NCI-H2196 treated with DMSO at 0.1 percent for 48 hours (cell line): Measurements from ENCODE around the gene CIRBP.

Source experiments
- DNase-seq: peaks from one replicate; lab custom pipeline; 2025; ENCODE audit not compliant: unreplicated experiment; lab: John Stamatoyannopoulos, UW

CIRBP gene

DNA sequence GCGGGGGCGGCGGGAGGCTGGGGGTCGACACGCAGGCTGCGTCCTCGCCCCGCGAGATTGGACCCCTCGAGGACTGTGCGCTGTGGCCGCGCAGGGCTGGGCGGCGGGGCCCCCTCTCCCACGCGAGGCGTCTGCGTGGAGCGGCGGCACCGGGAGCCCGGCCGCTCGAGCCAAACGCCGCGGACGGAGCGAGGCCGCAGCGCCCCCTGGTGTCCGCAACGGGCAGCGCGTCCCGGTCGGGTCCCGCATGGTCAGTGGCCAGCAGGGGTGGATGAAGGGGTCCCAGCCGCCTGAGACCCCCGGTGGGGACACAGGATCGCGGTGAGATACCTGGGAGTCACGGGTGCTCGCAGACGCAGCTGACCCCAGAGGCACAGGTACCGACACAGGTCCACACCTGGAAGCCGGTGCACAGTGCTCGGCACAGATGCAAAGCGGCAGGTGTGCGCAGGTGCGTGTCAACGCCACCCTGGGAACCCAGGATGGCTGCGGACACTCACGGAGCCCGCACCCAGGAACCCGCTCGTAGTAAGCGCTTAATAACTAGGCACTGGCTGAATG lies 2.1 kb upstream of the CIRBP start:
- peak; percentile 43 for DNase-seq

DNA sequence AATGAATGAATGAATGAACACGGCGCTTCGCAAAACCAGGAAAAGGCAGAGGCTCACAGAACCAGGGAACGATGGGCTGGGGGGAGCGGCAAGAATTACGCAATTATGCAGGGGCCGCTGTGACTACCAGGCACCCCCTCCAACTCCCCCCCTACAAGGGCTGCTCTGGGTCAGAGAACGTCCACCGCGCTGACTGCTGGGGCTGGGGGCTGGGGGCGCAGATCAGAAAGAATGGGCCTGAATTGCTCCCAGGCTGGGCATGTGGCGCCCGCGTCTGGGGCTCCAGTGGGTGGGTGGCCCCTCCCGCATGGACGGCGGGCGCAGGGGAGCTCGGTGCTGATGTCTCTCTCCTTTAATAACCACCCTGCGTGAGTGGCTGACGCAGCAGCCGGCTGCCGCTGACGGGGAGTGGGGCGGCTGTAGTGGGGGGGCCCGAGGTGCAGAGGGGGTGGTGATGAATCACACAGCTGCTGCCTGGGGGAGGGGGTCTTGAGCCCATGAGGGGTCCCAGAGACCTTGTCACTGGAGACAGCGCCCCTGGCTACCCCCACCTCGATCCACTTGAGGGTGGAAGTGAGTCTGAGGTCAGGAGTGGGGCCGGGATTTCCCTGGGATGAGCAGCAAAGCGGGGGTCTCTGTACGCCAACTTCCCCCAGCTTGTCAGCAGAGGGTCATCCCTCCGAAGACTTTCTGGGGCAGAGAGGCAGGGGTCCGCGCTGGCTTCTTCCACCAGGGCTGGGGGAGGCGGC lies 1.5 kb upstream of the CIRBP start:
- DNase-seq = no peak

DNA sequence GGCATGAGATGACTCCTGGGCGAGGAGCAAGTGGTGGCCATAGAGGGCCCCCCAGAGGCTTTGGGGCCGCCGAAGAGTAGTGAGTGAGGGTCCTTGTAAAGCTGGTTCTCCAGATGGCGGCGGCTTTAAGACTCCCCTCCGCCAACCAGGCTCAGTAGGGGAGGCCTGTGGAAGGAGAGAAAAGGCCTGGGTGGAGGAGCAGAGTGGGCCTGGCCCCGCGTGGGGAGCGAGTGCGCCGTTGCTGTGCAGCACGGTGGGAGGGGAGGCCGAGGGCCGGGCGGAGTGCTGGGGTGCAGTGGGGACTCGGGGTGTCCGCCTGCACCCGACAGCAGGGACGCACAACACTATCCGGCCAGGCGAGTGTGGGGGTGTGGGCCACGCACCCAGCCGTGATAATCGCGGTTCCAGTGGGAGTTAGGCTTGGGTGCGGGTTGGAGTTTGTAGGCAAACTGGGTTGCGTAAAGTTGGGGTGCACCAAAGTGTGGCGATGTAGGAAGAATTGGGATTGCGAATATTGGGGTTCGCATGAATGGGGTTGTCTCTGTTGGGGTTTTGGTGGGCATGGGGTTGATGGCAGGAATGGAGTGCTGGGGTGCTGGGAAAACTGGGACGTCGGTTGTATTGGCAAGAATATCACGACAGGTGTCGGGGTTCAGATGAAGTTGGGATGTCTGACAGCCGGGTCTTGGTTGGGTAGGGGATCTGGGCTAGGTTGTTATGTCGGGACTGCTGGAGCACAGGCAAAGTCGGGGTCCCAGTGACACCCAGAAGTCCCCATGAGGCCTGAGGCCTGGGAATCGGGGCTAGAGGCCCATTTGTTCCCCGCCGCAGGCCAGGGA lies 687 bp upstream of the CIRBP start:
- DNase-seq = no peak

DNA sequence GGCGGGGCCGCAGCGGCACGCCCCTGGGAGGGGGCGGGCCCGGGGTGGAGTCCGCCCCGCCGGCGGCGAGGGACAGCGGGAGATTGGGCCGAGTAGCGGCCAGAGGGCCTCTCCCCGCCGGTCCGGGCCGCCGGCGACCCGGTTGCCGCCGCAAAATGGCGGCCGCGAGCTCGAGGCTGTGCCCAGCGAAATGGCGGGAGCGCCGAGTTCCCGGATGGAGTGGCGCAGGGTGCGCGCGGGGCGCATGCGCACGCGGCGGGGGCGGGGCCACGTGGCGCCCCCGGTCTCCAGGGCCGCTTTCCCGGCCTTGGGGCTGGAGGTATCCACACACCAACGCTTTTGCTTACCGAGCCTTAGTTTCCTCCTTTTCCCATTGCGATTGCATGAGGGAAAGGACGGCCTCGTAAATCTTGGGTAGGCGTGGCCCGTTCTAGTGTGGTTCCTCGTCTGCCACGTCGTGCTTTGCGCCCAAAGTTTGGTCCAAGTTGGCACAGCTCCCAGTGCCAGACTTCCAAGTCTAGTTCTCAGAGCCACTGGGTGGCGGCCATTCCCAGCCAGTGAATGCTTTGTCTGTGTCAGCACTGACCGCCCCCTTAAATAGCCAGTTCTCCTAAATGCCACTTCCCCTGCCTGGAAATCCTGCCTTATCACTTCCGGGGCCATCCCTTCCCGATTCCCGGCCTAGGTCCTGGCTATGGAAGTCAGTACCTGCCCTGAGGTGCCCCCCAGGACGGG lies 513 bp downstream of the CIRBP start:
- DNase-seq = peak; percentile 77

DNA sequence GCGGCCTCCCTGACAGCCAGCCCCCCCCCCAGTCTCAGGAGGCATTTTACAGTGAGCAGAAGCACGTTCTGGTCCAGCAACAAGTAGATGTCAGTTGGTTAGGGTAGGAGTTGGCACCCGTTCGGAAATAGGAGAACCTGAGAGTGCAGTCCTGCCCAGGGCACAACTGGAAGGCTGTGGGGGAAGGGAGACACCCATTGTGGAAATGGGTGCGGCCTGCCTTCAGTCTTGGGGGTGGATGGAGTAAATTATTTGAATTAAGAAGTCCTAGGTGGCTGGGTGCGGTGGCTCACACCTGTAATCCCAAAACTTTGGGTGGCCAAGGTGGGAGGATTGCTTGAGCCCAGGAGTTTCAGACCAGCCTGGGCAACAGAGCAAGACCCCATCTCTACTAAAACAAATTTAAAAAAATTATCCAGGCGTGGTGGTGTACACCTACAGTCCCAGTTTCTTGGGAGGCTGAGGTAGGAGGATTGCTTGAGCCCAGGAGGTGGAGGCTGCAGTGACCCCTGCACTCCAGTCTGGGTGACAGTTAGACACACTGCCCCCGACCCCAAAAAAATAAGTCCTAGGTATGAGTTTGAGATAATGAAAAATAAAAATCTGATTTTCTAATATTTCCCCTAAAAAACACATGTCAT lies 1.2 kb downstream of the CIRBP start:
- no peak for DNase-seq

DNA sequence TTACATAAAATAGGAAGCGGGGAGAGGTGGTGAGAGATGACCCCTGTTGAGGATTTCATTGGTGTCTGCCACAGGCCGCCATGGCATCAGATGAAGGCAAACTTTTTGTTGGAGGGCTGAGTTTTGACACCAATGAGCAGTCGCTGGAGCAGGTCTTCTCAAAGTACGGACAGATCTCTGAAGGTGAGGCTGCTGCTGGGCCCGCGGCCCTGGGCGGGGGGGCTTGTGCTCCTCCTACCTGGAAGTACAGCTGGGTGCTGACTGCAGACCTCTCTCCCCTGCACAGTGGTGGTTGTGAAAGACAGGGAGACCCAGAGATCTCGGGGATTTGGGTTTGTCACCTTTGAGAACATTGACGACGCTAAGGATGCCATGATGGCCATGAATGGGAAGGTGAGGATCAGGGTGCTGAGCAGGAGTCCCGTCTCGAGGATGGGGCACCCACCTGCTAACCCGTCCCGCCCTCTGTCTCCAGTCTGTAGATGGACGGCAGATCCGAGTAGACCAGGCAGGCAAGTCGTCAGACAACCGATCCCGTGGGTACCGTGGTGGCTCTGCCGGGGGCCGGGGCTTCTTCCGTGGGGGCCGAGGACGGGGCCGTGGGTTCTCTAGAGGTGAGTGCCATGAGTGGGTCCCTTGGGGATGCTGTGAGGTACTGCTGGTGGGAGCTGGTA lies 1.9 kb downstream of the CIRBP start:
- DNase-seq = no peak

DNA sequence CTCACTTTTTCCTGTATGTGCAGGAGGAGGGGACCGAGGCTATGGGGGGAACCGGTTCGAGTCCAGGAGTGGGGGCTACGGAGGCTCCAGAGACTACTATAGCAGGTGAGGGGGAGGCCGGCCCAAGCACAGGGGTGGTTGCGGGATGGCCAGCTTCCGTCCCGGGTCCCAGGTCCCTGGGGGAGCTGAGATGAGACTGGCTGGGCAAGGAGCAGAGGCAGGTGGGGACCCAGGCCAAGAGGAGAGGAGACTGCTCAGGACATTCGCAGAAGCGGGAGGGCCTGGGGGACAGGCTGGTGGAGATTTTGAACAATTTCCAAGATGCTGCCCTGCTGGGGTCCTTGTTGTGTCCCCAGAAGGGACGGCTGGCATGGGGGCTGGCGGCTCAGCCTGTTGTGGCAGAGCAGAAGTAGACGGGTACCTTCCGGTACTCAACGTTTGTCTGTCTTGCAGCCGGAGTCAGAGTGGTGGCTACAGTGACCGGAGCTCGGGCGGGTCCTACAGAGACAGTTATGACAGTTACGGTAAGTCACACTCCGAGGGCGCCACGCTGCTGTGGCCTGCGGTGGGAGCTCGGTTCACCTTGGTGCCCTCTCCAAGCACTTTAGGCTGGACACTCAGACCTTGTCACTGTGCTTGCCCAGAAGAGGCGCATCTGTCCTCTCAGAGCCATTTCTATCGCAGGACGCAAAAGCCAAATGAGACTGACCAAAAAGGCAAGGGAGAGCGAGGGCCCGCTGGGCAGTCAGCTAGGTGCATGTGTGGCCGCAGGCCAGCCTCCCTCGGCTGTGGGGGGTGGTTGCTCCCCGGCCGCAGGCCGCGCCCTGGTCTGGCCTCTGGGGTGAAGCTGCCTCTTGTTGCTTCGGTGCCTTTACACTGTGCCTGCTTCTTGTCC lies 2.6 kb downstream of the CIRBP start:
- no peak for DNase-seq

DNA sequence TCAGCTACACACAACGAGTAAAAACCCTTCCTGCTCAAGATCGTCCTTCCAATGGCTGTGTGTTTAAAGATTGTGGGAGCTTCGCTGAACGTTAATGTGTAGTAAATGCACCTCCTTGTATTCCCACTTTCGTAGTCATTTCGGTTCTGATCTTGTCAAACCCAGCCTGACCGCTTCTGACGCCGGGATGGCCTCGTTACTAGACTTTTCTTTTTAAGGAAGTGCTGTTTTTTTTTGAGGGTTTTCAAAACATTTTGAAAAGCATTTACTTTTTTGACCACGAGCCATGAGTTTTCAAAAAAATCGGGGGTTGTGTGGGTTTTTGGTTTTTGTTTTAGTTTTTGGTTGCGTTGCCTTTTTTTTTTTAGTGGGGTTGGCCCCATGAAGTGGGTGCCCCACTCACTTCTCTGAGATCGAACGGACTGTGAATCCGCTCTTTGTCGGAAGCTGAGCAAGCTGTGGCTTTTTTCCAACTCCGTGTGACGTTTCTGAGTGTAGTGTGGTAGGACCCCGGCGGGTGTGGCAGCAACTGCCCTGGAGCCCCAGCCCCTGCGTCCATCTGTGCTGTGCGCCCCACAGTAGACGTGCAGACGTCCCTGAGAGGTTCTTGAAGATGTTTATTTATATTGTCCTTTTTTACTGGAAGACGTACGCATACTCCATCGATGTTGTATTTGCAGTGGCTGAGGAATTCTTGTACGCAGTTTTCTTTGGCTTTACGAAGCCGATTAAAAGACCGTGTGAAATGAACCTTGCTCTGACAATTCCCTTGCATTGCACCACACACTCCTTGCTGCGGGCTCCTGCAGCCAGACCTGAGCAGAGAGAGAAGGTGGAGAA lies 3.5 kb downstream of the CIRBP start:
- DNase-seq = no peak

DNA sequence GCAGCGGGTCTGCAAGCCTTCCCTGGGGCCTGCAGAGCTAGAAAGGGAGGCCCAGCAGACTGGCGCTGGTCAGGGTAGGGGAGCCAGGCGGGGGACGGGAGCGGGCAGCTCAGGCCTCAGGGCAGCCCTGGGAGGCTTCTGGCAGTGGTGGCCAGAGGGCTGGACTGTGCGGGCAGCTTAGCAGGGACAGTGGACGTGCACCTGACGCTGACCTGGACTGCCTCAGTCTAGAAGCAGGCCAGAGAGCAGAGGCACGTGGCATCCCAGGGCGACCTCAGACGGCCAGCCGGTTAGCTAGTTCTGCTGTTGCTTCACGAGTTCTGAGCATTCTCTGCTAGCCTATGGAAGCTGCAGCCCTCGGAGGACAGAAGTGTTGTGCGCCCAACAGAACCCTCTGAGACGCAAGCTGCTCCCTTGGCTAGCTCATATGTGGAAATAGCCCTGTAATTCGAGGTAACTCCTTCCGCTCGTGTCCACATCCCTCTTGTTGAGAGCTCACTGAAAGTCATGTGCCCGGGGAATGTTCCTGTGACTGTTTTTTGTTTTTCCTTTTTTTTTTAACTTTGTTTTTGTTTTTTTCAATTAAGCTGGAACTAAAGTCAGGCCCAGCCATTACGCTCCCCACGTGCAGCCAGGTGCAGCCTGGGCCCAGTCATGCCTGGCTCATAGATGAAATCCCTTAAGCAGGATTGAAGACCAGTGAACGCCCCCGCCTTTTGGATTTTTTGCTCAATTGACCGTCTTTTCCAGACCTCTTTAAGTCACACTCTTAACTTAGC lies 4.3 kb downstream of the CIRBP start:
- DNase-seq = no peak

DNA sequence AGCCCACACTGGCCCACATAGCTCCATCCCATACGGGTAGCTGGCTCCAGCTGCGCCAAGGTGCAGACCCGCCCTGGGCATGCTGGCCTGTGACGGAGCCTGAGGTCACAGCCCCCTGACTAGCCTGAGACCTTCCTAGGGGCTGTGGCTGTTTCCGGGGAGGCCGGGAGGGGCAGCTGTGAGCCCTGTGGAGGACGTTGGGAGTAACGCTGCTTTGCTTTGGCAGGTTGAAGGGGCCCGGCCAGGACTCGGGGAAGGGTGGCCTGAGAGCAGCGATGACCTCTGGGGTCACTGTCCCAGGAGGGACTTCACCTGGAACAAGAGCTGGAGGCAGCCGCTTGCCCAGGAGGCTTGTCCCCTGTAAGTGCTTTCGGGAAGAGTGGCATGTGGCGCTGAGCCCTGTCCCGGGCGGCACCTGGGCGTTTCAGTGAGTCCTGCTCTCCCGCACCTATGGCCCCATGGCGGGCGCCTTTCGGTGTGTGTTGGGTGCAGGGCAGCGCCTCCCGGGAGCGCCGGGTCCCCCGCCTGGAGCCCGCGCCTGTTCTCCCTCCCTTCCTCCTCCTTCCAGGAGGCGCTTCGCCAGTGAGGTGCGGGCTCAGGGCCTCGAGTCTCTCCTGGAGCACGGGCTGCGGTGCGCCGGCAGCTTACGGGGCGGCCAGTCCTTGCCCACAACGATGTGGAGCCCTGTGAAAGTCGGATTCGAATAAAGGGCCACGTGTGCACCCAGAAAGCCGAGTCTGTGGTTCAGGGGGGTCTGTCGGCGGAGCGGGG lies 5.1 kb downstream of the CIRBP start:
- DNase-seq = no peak

DNA sequence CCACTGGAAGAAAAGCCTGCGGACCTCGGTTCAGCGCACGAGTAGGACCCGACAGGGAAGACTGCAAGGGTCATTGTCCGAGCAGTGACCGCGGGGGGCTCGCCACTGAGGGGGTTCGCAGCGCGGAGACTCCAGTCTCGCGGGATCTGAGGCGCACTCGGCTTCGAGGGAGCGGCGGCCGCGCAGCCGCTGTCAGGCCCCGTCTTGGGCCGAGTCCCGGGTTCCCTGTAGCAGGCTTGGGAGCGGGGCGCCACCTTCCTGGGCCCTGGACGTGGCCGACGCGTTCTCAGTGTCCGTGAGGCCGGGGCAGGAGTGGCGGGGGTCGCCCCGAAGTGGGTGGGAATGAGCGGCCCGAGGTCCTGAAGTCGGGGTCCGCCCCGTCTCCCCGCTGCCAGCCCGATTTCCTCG lies 5.7 kb downstream of the CIRBP start:
- DNase-seq = no peak

DNA sequence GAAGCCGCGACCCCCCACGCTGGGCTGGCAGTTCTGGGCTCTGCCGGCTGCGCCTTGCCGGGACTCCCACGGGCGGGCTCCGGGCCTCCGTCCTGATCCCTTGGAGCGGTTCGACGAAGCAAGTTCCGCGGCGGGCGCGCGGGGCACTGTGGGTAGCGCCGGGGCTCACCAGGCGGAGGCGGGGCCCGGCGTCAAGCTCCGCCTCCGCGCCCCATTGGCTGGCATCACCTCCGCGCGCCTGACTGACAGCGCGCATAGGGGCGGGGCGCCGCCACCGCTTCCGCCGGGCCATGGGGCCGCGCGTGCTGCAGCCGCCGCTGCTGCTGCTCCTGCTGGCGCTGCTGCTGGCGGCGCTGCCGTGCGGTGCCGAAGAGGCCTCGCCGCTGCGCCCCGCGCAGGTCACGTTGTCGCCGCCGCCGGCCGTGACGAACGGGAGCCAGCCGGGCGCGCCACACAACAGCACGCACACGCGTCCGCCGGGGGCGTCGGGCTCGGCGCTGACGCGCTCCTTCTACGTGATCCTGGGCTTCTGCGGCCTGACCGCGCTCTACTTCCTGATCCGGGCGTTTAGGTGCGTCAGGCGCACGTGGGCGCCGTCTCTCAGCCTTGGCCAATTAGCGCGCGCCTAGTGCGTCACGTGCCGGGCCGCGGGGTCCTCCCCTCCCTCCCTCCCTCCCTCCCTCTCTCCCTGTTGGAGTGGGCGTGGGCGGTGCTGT lies 6.3 kb downstream of the CIRBP start, which contains the start of gene FAM174C:
Gene FAM174C (plus strand): TSS at position 271 of the 716 bp plus-strand sequence. CDS start 20 bp downstream, at position 291.
- DNase-seq = peak; percentile 93

DNA sequence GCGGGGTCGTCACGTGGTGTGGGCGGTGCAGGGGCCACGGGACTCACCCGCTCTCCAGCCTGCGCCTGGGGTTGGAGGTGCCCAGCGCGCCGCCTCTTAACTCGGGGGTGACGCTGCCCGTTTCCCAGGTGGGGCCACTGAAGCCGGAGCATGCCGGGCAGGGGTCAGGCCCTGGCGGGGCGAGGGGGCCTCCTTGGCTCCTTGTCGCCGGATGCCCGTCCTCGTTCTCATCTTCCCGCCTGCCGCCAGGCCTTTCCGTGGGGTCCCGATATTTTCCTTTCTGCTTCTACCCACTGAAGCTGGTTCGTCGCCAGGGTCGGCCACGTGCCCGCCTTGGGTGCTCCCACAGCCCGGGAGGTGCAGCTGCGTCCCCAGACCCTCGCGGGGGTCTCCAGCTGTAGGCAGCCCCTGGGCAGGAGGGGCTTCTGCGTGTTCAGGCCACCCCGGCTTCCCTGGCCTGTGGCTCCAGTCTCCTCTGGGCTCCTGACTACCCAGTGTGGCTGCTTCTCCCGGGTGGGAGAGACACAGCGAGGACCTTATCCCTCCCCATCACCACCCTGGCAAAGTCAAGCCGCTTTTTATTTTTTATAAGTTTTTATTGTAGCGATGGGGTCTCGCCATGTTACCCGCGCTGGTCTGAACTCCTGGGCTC lies 7.0 kb downstream of the CIRBP start:
- DNase-seq = no peak

DNA sequence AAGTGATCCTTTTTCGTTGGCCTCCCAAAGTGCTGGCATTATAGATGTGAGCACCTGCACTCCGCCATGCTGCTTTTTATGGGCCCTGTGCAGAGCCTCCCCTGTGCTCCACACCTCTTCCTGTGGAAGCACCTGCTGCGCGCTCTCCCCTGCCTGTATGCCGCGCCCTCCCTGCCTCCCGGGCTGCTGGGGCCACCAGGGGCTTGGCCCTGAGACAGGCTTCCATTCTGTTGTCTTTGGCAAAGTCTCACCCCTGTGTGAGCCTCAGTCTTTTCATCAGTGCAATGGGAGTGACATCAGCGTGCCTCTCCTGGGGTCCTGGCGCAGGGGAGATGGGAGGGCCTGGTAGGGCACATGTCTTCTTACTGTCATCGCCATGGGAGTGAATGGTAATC lies 7.5 kb downstream of the CIRBP start:
- DNase-seq = no peak

DNA sequence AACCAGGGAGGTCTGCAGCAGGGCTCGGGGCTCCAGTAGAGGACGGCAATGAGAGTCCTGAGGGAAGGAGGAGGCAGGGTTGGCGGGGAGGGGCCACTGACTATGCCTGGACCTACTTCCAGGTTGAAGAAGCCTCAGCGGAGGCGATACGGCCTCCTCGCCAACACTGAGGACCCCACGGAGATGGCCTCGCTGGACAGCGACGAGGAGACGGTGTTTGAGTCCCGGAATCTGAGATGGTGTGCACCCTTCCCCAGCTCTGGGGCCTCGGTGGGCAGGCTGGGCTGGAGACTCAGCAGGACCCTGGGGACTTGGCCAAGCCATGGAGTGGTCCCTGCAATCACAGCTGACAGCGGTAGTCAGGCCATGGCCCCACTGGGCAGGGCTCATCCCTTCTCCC lies 7.9 kb downstream of the CIRBP start:
- DNase-seq = no peak

DNA sequence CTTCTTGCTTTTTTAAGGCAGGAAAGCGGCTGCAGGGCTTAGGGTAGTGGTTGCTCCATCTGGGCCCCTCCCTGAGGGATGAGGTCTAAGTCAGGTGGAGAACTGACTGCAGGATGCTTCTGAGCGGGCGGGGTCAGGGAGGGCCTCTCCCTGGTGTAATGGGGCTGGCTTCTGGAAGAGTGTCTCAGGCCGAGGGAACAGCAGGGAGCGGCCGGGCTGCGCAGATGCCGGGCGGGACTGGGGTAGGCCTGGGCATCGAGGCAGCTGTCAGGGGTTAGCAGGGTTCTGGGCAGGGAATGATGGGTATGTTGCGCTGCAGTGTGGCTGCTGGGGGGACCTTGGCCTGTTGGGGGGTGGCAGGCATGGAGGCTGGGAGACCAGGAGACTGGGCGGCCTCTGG lies 8.9 kb downstream of the CIRBP start:
- DNase-seq = no peak
